A549 (cell line): ENCODE data around the gene TAF10. TPM values are rescaled to one million over a fixed set of nuclear protein-coding genes. Genes with fewer than 3 reads are reported as not detected.

Experiments used
- polyA plus RNA-seq, 4 experiments: library from polyadenylated mRNA; depleted of rRNA in 3 of 4; stranded (reverse); fragments of >200 nt; fragmentation: RNase III in 1 of 4; extraction: RNeasy Plus Mini Kit Qiagen cat#74134 plus additional on column Dnase treatment in 1 of 4; gene quantifications; 2 replicates in 3 of 4; 3 replicates in 1 of 4; pipeline ENCODE4 v1.2.3, GENCODE V29; 2011 to 2017

Gene TAF10
- polyA plus RNA-seq, 2 of the 4 experiments (the other 2 are of a cell fraction) = 135 to 174 TPM

Other genes starting within 250 kb of the TAF10 start
- gene SMPD1, start 221.7 kb downstream of the TAF10 start, polyA plus RNA-seq (2011; rRNA removed) = 5.1 and 5.5 TPM in 2 replicates
- gene SMPD1, start 221.7 kb downstream of the TAF10 start, polyA plus RNA-seq (2017; fragmentation: RNase III; extraction: RNeasy Plus Mini Kit Qiagen cat#74134 plus additional on column Dnase treatment) = 5.7 to 6.8 TPM (median 6.5 TPM) in 3 replicates
- 13.6 and 17.2 TPM in 2 replicates for gene APBB1, start 193.1 kb downstream of the TAF10 start, polyA plus RNA-seq (2011; rRNA removed)
- gene APBB1, start 193.1 kb downstream of the TAF10 start, polyA plus RNA-seq (2017; fragmentation: RNase III; extraction: RNeasy Plus Mini Kit Qiagen cat#74134 plus additional on column Dnase treatment) = 14.4 to 18.5 TPM (median 16.4 TPM) in 3 replicates
- 0.66 and 1.5 TPM in 2 replicates for gene HPX, start 171.2 kb downstream of the TAF10 start, polyA plus RNA-seq (2011; rRNA removed)
- gene HPX, start 171.2 kb downstream of the TAF10 start, polyA plus RNA-seq (2017; fragmentation: RNase III; extraction: RNeasy Plus Mini Kit Qiagen cat#74134 plus additional on column Dnase treatment) = 0.35 to 0.70 TPM (median 0.57 TPM) in 3 replicates
- gene TRIM3, start 138.3 kb downstream of the TAF10 start, polyA plus RNA-seq (2011; rRNA removed) = 10.0 and 11.3 TPM in 2 replicates
- gene TRIM3, start 138.3 kb downstream of the TAF10 start, polyA plus RNA-seq (2017; fragmentation: RNase III; extraction: RNeasy Plus Mini Kit Qiagen cat#74134 plus additional on column Dnase treatment) = 17.5 to 19.8 TPM (median 19.6 TPM) in 3 replicates
- 87.9 and 88.5 TPM in 2 replicates for gene ARFIP2, start 130.9 kb downstream of the TAF10 start, polyA plus RNA-seq (2011; rRNA removed)
- gene ARFIP2, start 130.9 kb downstream of the TAF10 start, polyA plus RNA-seq (2017; fragmentation: RNase III; extraction: RNeasy Plus Mini Kit Qiagen cat#74134 plus additional on column Dnase treatment) = 68.7 to 80.0 TPM (median 79.2 TPM) in 3 replicates
- 31.6 and 35.6 TPM in 2 replicates for gene TIMM10B, start 130.7 kb downstream of the TAF10 start, polyA plus RNA-seq (2011; rRNA removed)
- 20.6 to 24.4 TPM (median 22.0 TPM) in 3 replicates for gene TIMM10B, start 130.7 kb downstream of the TAF10 start, polyA plus RNA-seq (2017; fragmentation: RNase III; extraction: RNeasy Plus Mini Kit Qiagen cat#74134 plus additional on column Dnase treatment)
- 8.6 and 12.7 TPM in 2 replicates for gene DNHD1, start 114.9 kb downstream of the TAF10 start, polyA plus RNA-seq (2011; rRNA removed)
- gene DNHD1, start 114.9 kb downstream of the TAF10 start, polyA plus RNA-seq (2017; fragmentation: RNase III; extraction: RNeasy Plus Mini Kit Qiagen cat#74134 plus additional on column Dnase treatment) = 5.4 to 7.6 TPM (median 6.8 TPM) in 3 replicates
- 20.5 and 25.9 TPM in 2 replicates for gene RRP8, start 8.6 kb downstream of the TAF10 start, polyA plus RNA-seq (2011; rRNA removed)
- gene RRP8, start 8.6 kb downstream of the TAF10 start, polyA plus RNA-seq (2017; fragmentation: RNase III; extraction: RNeasy Plus Mini Kit Qiagen cat#74134 plus additional on column Dnase treatment) = 14.5 to 17.9 TPM (median 14.5 TPM) in 3 replicates
- gene ILK, start 8.4 kb downstream of the TAF10 start, polyA plus RNA-seq (2011; rRNA removed) = 109 and 120 TPM in 2 replicates
- gene ILK, start 8.4 kb downstream of the TAF10 start, polyA plus RNA-seq (2017; fragmentation: RNase III; extraction: RNeasy Plus Mini Kit Qiagen cat#74134 plus additional on column Dnase treatment) = 108 to 116 TPM (median 114 TPM) in 3 replicates
- 53.2 and 63.0 TPM in 2 replicates for gene TPP1, start 7.2 kb upstream of the TAF10 start, polyA plus RNA-seq (2011; rRNA removed)
- 32.3 to 41.6 TPM (median 40.7 TPM) in 3 replicates for gene TPP1, start 7.2 kb upstream of the TAF10 start, polyA plus RNA-seq (2017; fragmentation: RNase III; extraction: RNeasy Plus Mini Kit Qiagen cat#74134 plus additional on column Dnase treatment)
- 0.06 and 0.08 TPM in 2 replicates for gene DCHS1, start 43.6 kb upstream of the TAF10 start, polyA plus RNA-seq (2011; rRNA removed)
- gene DCHS1, start 43.6 kb upstream of the TAF10 start, polyA plus RNA-seq (2017; fragmentation: RNase III; extraction: RNeasy Plus Mini Kit Qiagen cat#74134 plus additional on column Dnase treatment) = 0.04 to 0.07 TPM (median 0.06 TPM) in 3 replicates
- 96.8 and 107 TPM in 2 replicates for gene MRPL17, start 71.1 kb upstream of the TAF10 start, polyA plus RNA-seq (2011; rRNA removed)
- gene MRPL17, start 71.1 kb upstream of the TAF10 start, polyA plus RNA-seq (2017; fragmentation: RNase III; extraction: RNeasy Plus Mini Kit Qiagen cat#74134 plus additional on column Dnase treatment) = 127 to 132 TPM (median 128 TPM) in 3 replicates
- gene OR2AG2, start 159.8 kb upstream of the TAF10 start, polyA plus RNA-seq (2011; rRNA removed) = 0.04 and 0.17 TPM in 2 replicates
- 0.03 to 0.05 TPM in 2 of 3 replicates, not detected in the other for gene OR2AG2, start 159.8 kb upstream of the TAF10 start, polyA plus RNA-seq (2017; fragmentation: RNase III; extraction: RNeasy Plus Mini Kit Qiagen cat#74134 plus additional on column Dnase treatment)
- not detected in 2 replicates for gene OR2AG1, start 170.8 kb upstream of the TAF10 start, polyA plus RNA-seq (2011; rRNA removed)
- gene OR2AG1, start 170.8 kb upstream of the TAF10 start, polyA plus RNA-seq (2017; fragmentation: RNase III; extraction: RNeasy Plus Mini Kit Qiagen cat#74134 plus additional on column Dnase treatment) = not detected in 3 replicates
- 0.01 TPM in 2 replicates for gene OR6A2, start 187.5 kb upstream of the TAF10 start, polyA plus RNA-seq (2011; rRNA removed)
- gene OR6A2, start 187.5 kb upstream of the TAF10 start, polyA plus RNA-seq (2017; fragmentation: RNase III; extraction: RNeasy Plus Mini Kit Qiagen cat#74134 plus additional on column Dnase treatment) = not detected in 3 replicates
- not detected in 2 replicates for gene OR10A5, start 233.5 kb upstream of the TAF10 start, polyA plus RNA-seq (2011; rRNA removed)
- gene OR10A5, start 233.5 kb upstream of the TAF10 start, polyA plus RNA-seq (2017; fragmentation: RNase III; extraction: RNeasy Plus Mini Kit Qiagen cat#74134 plus additional on column Dnase treatment) = not detected in 3 replicates